Neuron (in vitro differentiated cells): Measurements from ENCODE around the gene BOD1L1.

Experiments
- H2AFZ ChIP-seq: one replicate; pipeline ENCODE4 v1.6.1; 2013; ENCODE audit warnings: low read depth, mild to moderate bottlenecking, inconsistent platforms, low read length, moderate library complexity
- H3K27me3 ChIP-seq: one replicate; pipeline ENCODE4 v1.6.1; 2013; ENCODE audit warnings: low read length; ENCODE audit not compliant: insufficient read depth
- H3K36me3 ChIP-seq: one replicate; pipeline ENCODE4 v1.6.1; 2013; ENCODE audit warnings: low read length; ENCODE audit not compliant: insufficient read depth
- H3K4me1 ChIP-seq: one replicate; pipeline ENCODE4 v1.6.1; 2013; ENCODE audit warnings: low read length; ENCODE audit not compliant: insufficient read depth
- H3K4me3 ChIP-seq: 2 replicates; pipeline ENCODE4 v1.5.1; 2013; ENCODE audit warnings: mild to moderate bottlenecking, low read length, moderate library complexity
- H3K9me3 ChIP-seq: one replicate; pipeline ENCODE4 v1.6.1; 2013; ENCODE audit warnings: low read length

BOD1L1 gene

GRCh38 chr4:13611283-13611842 is 16.2 kb downstream of the BOD1L1 start:
- Histone ChIP-seq H3K36me3 (peaks cover 83% of the 10 kb centered on the region), H3K27me3 (no peaks in the 10 kb centered on the region), H3K4me1 (no peaks in the 10 kb centered on the region), H2AFZ (no peak overlapping the region), H3K4me3 (no peak overlapping the region), H3K9me3 (no peaks in the 10 kb centered on the region)

GRCh38 chr4:13605330-13605729 is 22.2 kb downstream of the BOD1L1 start:
- Histone ChIP-seq H3K36me3 (peaks cover 87% of the 10 kb centered on the region), H3K9me3 (no peaks in the 10 kb centered on the region), H3K27me3 (no peaks in the 10 kb centered on the region), H3K4me1 (no peaks in the 10 kb centered on the region), H2AFZ (no peak overlapping the region), H3K4me3 (no peak overlapping the region)

- H3K36me3 ChIP-seq, result peaks cover 86% of the 10 kb centered on the region
- H3K4me3 ChIP-seq, result no peak overlapping the region
- H3K9me3 ChIP-seq, result no peaks in the 10 kb centered on the region
- H3K4me1 ChIP-seq, result no peaks in the 10 kb centered on the region
- no peak overlapping the region for H2AFZ ChIP-seq
- no peaks in the 10 kb centered on the region for H3K27me3 ChIP-seq
Measured at GRCh38 chr4:13601848-13602247, 25.7 kb downstream of the BOD1L1 start.

GRCh38 chr4:13601048-13601447 is 26.5 kb downstream of the BOD1L1 start:
- Histone ChIP-seq H3K4me3 (no peak overlapping the region), H2AFZ (no peak overlapping the region), H3K36me3 (peaks cover 88% of the 10 kb centered on the region), H3K4me1 (no peaks in the 10 kb centered on the region), H3K9me3 (no peaks in the 10 kb centered on the region), H3K27me3 (no peaks in the 10 kb centered on the region)

- Histone ChIP-seq H3K27me3 (no peaks in the 10 kb centered on the region), H3K36me3 (peaks cover 86% of the 10 kb centered on the region), H3K4me3 (no peak overlapping the region), H2AFZ (no peak overlapping the region), H3K9me3 (no peaks in the 10 kb centered on the region), H3K4me1 (no peaks in the 10 kb centered on the region)
Measured at GRCh38 chr4:13599159-13599558, 28.4 kb downstream of the BOD1L1 start.

GRCh38 chr4:13597604-13598003 is 29.9 kb downstream of the BOD1L1 start:
- H3K36me3 ChIP-seq, result peaks cover 83% of the 10 kb centered on the region
- H3K4me1 ChIP-seq, result no peaks in the 10 kb centered on the region
- H3K9me3 ChIP-seq, result no peaks in the 10 kb centered on the region

GRCh38 chr4:13597141-13597540 is 30.4 kb downstream of the BOD1L1 start:
- H3K9me3 ChIP-seq, result no peaks in the 10 kb centered on the region
- no peaks in the 10 kb centered on the region for H3K27me3 ChIP-seq
- H3K4me1 ChIP-seq, result no peaks in the 10 kb centered on the region
- peaks cover 82% of the 10 kb centered on the region for H3K36me3 ChIP-seq
- no peak overlapping the region for H3K4me3 ChIP-seq
- no peak overlapping the region for H2AFZ ChIP-seq

More at GRCh38 chr4:13597604-13598003, 29.9 kb downstream of the BOD1L1 start:
- Histone ChIP-seq H3K4me3 (no peak overlapping the region), H2AFZ (no peak overlapping the region), H3K27me3 (no peaks in the 10 kb centered on the region)

- Histone ChIP-seq H3K4me1 (no peaks in the 10 kb centered on the region), H3K36me3 (peaks cover 75% of the 10 kb centered on the region), H2AFZ (no peak overlapping the region), H3K4me3 (no peak overlapping the region), H3K27me3 (no peaks in the 10 kb centered on the region), H3K9me3 (no peaks in the 10 kb centered on the region)
Measured at GRCh38 chr4:13592220-13592619, 35.3 kb downstream of the BOD1L1 start.

GRCh38 chr4:13590766-13591165 is 36.8 kb downstream of the BOD1L1 start:
- Histone ChIP-seq H3K4me1 (no peaks in the 10 kb centered on the region), H3K4me3 (no peak overlapping the region), H3K9me3 (no peaks in the 10 kb centered on the region), H3K27me3 (no peaks in the 10 kb centered on the region), H2AFZ (no peak overlapping the region), H3K36me3 (peaks cover 73% of the 10 kb centered on the region)

GRCh38 chr4:13588954-13589353 is 38.6 kb downstream of the BOD1L1 start:
- no peaks in the 10 kb centered on the region for H3K4me1 ChIP-seq
- peaks cover 72% of the 10 kb centered on the region for H3K36me3 ChIP-seq
- no peak overlapping the region for H2AFZ ChIP-seq
- no peaks in the 10 kb centered on the region for H3K27me3 ChIP-seq
- no peaks in the 10 kb centered on the region for H3K9me3 ChIP-seq
- no peak overlapping the region for H3K4me3 ChIP-seq

- H3K36me3 ChIP-seq, result peaks cover 82% of the 10 kb centered on the region
- H3K9me3 ChIP-seq, result no peaks in the 10 kb centered on the region
Measured at GRCh38 chr4:13584481-13584880, 43.0 kb downstream of the BOD1L1 start.

GRCh38 chr4:13580036-13580435 is 47.5 kb downstream of the BOD1L1 start:
- Histone ChIP-seq H2AFZ (no peak overlapping the region), H3K36me3 (peaks cover 85% of the 10 kb centered on the region), H3K4me1 (no peaks in the 10 kb centered on the region)

More at GRCh38 chr4:13584481-13584880, 43.0 kb downstream of the BOD1L1 start:
- H3K4me3 ChIP-seq, result no peak overlapping the region
- no peak overlapping the region for H2AFZ ChIP-seq
- no peaks in the 10 kb centered on the region for H3K27me3 ChIP-seq
- no peaks in the 10 kb centered on the region for H3K4me1 ChIP-seq

GRCh38 chr4:13577660-13578059 is 49.9 kb downstream of the BOD1L1 start:
- H3K4me3 ChIP-seq, result no peak overlapping the region
- H3K4me1 ChIP-seq, result no peaks in the 10 kb centered on the region
- H3K36me3 ChIP-seq, result peaks cover 82% of the 10 kb centered on the region
- no peak overlapping the region for H2AFZ ChIP-seq
- H3K27me3 ChIP-seq, result no peaks in the 10 kb centered on the region
- no peaks in the 10 kb centered on the region for H3K9me3 ChIP-seq

More at GRCh38 chr4:13580036-13580435, 47.5 kb downstream of the BOD1L1 start:
- no peak overlapping the region for H3K4me3 ChIP-seq
- H3K9me3 ChIP-seq, result no peaks in the 10 kb centered on the region
- H3K27me3 ChIP-seq, result no peaks in the 10 kb centered on the region

- no peaks in the 10 kb centered on the region for H3K9me3 ChIP-seq
- H3K36me3 ChIP-seq, result peaks cover 70% of the 10 kb centered on the region
- H3K4me3 ChIP-seq, result no peak overlapping the region
- H2AFZ ChIP-seq, result no peak overlapping the region
- no peaks in the 10 kb centered on the region for H3K27me3 ChIP-seq
- H3K4me1 ChIP-seq, result no peaks in the 10 kb centered on the region
Measured at GRCh38 chr4:13570916-13571315, 56.6 kb downstream of the BOD1L1 start.
